Hepatocyte (in vitro differentiated cells): ENCODE data around the gene TMEM135.

Source experiments
- CTCF ChIP-seq: fragments of 200-600 bp; sonication (generic); IDR thresholded peaks from 2 replicates; pipeline ENCODE4 v1.5.1; 2016; ENCODE audit warnings: antibody characterized with exemption, mild to moderate bottlenecking; ENCODE audit not compliant: poor library complexity
- EZH2 ChIP-seq: fragments of 200-600 bp; sonication (generic); IDR thresholded peaks from 2 replicates; pipeline ENCODE4 v1.6.1; 2016; ENCODE audit warnings: antibody characterized with exemption, mild to moderate bottlenecking, borderline replicate concordance

- TF ChIP-seq EZH2 (no peak), CTCF (no peak)
Observed at GRCh38 chr11:87019613-87020271, 18.0 kb upstream of the TMEM135 start.
